NB4 (cell line): ENCODE measurements around the gene MEGF11.

Experiments
- DNase-seq: peaks from one replicate; pipeline ENCODE4 v3.0.0; 2010; ENCODE audit warnings: low read depth
- H3K4me3 ChIP-seq: one replicate; pipeline ENCODE4 v1.5.1; 2011; ENCODE audit warnings: mild to moderate bottlenecking, low read depth, low read length, moderate library complexity
- CTCF ChIP-seq: IDR thresholded peaks from one replicate; pipeline ENCODE4 v1.5.1; 2012; ENCODE audit warnings: low read depth, low read length
- MAX ChIP-seq: IDR thresholded peaks from 2 replicates; pipeline ENCODE4 v1.6.1; 2011; ENCODE audit warnings: low read depth, low read length
- MYC ChIP-seq: IDR thresholded peaks from 2 replicates; pipeline ENCODE4 v1.6.1; 2011; ENCODE audit warnings: low read depth, low read length
- POLR2A ChIP-seq: IDR thresholded peaks from 2 replicates; pipeline ENCODE4 v1.6.1; 2011; ENCODE audit warnings: mild to moderate bottlenecking; ENCODE audit not compliant: insufficient read length; ENCODE audit errors: extremely low read depth

MEGF11 gene

GRCh38 chr15:66172324-66172980 lies 81.1 kb downstream of the MEGF11 start:
- no peak overlapping the region for H3K4me3 ChIP-seq
- TF ChIP-seq MYC (no peak), CTCF (no peak), MAX (no peak), POLR2A (no peak)
- no peak for DNase-seq

GRCh38 chr15:66171841-66172240 lies 81.7 kb downstream of the MEGF11 start:
- no peak for DNase-seq
- TF ChIP-seq MAX (no peak), CTCF (no peak), MYC (no peak), POLR2A (no peak)
- H3K4me3 ChIP-seq: no peak overlapping the region

- DNase-seq: no peak
- TF ChIP-seq MAX: no peak
- no peak for TF ChIP-seq MYC
- TF ChIP-seq POLR2A: no peak
- no peak for TF ChIP-seq CTCF
- no peak overlapping the region for H3K4me3 ChIP-seq
Observed at GRCh38 chr15:66170716-66171115, 82.8 kb downstream of the MEGF11 start.

GRCh38 chr15:66170042-66170441 lies 83.5 kb downstream of the MEGF11 start:
- no peak for DNase-seq
- TF ChIP-seq POLR2A: no peak
- no peak for TF ChIP-seq MAX
- no peak for TF ChIP-seq CTCF
- no peak for TF ChIP-seq MYC
- no peak overlapping the region for H3K4me3 ChIP-seq

- TF ChIP-seq CTCF (no peak), POLR2A (no peak), MAX (no peak), MYC (no peak)
- no peak for DNase-seq
- no peak overlapping the region for H3K4me3 ChIP-seq
Observed at GRCh38 chr15:66169625-66170024, 83.9 kb downstream of the MEGF11 start.

GRCh38 chr15:66169023-66169422 lies 84.5 kb downstream of the MEGF11 start:
- TF ChIP-seq POLR2A (no peak), MYC (no peak), MAX (no peak), CTCF (no peak)
- H3K4me3 ChIP-seq: no peak overlapping the region
- DNase-seq: no peak
